GM18520 (cell line): Measurements from ENCODE around the gene KLRD1.
"Not testable (repeated sequence)": the region's sequence is repeated elsewhere in the genome, so short reads cannot be mapped to it uniquely, and the experiment has no call there.

Experiments used
- ATAC-seq: cut with Tn5 transposase; IDR thresholded peaks from one replicate; pipeline ENCODE4 v1.9.1; 2021; ENCODE audit not compliant: unreplicated experiment

KLRD1 gene

GRCh38 chr12:10368206-10369171, 60.8 kb downstream of the KLRD1 start:
- ATAC-seq = no peak

DNA sequence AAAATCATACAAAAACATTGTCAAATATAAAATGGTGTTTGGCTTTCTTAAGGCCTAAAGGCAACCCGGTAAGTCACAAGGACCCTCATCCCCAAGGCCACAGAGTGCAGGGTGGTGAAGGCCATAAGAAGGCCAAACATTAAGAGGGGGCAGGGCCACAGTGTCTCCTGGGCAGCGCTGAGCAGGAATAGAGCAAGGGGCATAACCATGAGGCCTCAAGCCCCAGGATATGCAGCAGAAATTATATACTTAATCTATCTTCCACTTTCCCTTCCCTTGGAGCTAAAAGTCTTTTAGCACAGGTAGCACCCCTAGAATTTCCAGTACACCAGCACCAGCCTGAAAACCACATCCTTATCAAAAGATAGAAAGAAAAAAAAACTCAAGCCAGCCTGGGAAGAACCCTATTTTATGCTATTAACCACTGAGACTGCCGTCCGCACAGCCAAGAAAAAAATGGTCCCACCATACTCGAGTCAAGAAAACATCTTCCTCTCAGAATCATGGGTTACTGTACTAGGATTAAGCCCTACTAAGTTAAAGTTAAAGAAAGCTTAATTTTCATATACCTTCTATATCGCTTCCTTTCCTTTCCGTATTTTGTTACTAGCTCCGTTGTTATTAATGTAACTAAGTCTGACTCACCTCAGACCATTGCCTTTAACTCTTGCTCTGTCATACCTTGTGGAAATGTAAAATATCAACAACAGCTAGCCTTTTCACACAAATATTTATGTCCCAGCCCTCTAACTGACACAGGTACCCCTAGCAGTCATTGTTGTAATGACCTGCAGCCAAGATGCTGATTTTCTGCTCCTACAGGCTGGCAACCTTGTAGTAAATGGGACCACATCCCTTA, 62.1 kb downstream of the KLRD1 start:
- no peak for ATAC-seq

- ATAC-seq = not testable (repeated sequence)
Observed at GRCh38 chr12:10371893-10372535, 64.3 kb downstream of the KLRD1 start.

DNA sequence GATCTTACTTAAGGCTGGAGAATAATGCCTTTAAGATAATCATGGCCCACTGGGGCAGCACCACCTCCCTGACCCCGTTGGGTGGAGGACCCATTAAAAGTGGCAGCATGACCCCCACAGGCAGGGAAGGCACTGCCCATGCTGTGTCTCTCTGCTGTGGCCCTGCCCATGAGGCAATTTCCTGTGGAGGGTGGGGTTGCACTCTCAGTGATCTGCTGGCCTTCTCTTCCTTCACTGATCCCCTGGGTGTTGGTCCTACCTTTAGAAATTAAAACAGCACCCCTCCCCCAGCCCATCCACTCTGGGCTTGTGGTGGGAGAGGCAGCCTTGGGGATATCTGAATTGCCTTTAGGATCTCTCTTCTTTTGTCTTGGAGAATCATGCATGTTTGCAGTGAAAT, 64.9 kb downstream of the KLRD1 start:
- no peak for ATAC-seq

- ATAC-seq = no peak
Observed at GRCh38 chr12:10374624-10375018, 67.0 kb downstream of the KLRD1 start.

- ATAC-seq = not testable (repeated sequence)
Observed at GRCh38 chr12:10378737-10379136, 71.1 kb downstream of the KLRD1 start.
